CMK (cell line): Measurements from ENCODE around the gene AP2A1.
A peak's percentile ranks its signal among the peaks of the same experiment; 100 is the strongest.

Source experiments
- DNase-seq: peaks from one replicate; pipeline ENCODE4 v3.0.0-alpha.2; 2010; ENCODE audit warnings: low read depth

Gene AP2A1

DNA sequence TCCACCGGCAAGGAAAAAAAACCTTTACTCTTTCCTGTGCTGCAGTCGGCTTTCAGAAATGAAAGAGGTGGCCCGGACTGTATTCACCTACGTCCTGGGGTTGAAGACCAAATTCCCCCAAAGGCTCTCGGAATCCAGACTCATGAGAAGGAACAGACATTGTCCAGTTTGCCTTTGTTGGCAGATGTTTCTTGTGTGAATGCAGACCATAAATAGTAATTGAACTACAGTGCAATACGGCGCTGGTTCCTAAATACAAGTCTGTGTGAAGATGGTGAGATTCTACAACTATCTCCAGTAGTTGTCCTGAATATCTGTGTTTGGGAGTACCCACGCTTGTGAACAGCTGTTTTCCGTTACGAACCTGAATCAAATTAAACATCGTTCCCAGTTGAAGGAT, 72.9 kb downstream of the AP2A1 start:
- no peak for DNase-seq

DNA sequence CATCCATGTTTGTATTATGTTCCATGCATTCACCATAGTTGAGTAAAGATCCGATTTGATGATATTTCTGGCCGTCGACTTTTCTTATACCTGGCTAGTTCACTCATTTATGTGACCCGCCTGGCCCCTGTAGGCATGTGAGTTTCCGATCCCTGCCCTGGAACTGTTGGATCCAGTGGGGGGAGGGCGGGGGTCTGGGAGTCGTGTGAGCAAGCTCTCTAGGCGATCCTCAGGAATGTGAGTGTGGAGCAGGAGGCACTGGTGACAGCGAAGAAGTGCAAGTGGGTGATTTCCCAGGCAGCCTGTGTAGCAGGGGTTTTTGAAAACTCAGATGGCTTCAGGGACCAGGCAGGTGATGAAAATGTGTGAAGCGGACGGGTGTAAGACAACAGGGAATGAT, 73.5 kb downstream of the AP2A1 start:
- DNase-seq = no peak

DNA sequence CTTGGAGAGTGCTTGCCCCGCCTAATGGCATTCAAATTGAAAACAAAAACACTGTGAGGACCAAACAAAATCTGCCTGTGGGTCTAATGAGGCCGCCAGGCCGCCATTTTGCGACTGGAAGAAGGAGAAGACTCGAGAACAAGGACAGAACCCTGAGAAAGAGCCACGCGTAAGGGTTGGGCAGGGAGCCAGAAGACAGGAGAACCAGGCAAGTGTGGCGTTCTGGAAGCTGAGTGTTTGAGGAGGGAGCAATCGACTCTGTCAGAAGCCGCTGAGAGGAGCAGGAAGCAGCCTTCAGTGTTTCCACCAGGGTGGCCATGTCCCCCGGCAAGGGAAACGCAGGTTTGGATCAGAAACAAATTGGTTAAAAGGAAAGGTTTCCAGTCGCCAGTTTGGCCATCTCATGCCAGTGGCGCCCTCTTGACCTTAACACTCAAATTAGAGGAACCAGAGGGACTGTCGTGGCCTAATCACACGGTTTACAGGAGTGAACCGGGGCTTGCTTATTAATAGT, 74.0 kb downstream of the AP2A1 start:
- no peak for DNase-seq

DNA sequence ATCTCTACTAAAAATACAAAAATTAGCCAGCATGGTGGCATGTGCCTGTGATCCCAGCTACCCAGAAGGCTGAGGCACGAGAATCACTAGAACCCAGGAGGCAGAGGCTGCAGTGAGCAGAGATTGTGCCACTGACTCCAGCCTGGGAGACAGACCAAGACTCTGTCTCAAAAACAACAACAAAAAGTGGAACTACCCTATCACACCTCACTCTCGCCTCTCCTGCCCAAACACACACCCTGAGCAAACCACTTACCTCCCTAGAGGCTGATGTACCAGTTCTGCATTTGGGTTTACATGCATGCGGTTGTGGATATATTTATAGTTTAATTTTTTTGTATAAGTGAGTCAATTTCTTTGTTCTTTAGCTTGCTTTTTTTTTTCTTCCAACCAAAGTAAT, 76.5 kb downstream of the AP2A1 start:
- DNase-seq = no peak

DNA sequence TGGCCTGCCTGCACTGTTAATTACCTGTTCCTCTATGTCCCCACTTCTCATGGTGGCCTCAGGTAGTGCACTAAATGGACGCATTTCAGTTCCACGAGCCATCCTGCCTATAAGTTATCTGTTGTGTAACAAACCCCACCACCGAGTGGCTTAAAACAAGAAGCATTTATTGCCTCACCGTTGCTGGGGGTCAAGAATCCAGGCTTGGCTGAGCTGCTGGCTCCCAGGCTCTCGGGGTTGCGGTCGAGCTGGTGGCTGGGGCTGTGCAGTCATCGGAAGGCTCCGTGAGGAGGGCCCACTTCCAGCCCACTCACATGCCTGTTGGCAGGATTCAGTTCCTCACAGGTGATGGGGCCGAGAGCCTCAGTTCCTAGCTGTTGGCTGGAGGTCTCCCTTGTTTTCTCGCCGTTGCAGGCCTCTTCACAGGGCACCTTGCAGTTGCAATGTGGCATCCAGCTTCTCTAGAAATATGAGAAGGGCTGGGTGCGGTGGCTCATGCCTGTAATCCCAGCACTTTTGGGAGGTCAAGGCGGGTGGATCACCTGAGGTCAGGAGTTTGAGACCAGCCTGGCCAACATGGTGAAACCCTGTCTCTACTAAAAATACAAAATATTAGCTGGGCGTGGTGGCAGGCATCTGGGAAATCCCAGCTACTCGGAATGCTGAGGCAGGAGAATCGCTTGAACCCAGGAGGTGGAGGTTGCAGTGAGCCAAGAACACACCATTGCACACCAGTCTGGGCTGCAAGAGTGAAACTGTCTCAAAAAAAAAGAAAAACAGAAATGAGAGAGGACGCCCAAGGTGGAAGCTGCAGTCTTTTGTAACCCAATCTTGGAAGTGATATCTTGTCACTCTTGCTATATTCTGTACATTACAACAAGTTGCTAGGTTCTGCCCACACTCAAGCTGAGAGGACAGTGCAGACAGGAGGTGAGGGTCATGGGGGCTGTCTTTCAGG, 77.6 kb downstream of the AP2A1 start:
- DNase-seq = no peak

DNA sequence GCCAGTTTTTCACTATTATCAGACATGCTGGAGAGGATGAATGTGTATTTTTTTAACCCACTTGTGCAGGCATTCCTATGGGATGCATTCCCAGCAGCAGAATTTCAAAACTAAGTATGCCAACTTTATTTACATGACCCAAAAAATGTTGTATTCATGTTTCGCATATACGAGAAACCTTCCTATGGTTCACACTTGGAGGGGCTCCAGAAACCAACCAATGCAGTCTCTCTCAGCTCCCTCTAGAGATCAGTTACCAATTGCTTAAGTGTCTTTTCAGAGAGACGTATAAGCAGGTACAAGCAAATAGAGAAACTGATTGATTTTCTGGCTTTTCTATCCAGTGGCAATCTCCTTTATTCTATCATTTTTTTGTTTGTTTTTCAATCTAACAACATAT, 78.6 kb downstream of the AP2A1 start:
- DNase-seq = no peak

DNA sequence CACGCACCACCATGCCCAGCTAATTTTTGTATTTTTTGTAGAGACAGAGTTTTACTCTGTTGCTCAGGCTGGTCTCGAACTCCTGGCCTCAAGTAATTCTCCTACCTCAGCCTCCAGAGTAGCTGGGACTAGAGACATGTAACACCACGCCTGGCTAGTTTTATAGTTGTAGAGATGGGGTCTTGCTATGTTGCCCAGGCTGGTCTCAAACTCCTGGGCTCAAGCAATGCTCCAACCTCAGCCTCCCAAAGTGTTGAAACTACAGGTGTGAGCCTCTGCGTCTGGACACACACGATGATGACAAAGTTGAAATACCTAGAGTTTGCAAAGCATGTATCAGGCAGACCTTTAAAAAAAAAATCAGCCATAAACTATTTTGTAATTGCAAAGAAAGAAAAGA, 79.6 kb downstream of the AP2A1 start:
- no peak for DNase-seq

DNA sequence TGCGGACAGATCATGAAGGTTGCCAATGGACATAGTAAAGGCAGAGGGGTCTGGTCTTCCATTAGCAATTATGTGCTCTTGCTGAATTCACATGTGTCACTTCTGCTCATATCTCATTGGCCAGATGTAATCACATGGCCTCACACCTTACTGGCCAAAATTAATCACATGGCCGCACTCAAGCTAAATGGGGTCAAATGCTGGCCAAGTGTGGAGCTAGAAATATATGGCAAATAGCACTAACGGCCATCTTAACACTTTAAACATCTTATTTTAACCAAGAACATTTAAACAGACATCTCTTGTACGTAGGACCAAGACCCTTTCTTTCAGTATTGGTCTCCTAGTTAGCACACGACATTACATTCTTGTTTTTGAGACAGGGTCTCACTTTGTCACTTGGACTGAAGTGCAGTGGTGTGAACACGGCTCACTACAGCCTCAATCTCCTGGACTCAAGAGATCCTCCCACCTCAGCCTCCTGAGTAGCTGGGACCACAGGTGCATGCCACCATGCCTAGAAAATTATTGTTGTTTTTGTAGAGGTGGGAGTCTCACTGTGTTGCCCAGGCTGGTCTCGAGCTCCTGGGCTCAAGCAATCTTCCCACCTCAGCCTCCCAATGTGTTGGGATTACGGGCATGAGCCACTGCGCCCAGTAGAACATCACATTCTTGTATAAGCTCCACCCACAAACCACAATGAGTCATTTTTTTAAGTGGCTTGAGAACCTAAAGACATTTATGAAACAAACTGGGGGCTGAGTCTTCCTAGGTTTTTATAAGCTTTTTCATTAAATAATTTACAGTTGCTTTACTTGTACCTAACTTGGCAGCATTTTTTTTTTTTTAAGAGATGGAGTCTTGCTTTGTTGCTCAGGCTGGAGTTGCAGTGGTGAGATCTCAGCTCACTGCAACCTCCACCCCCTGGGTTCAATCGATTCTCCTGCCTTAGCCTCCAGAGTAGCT, 81.2 kb downstream of the AP2A1 start:
- no peak for DNase-seq

DNA sequence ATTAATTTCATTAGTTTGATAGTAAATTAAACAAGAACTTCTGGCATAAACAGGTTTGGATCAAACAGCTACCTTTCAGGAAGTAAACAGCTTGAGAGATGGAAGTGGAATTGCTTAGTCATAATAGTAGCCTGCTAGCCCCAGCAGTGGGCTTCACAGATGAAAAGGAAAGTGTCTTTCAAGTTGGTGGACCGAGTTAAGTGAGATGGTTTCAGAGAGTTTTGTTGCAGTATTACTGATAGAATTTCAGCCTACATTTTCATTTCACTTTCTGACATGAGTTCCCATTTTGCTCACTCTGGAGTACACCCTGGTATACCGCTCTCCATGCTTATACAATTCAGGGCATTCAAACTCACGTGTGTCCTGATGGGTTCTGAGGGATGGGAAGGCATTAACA, 82.1 kb downstream of the AP2A1 start:
- DNase-seq = no peak

DNA sequence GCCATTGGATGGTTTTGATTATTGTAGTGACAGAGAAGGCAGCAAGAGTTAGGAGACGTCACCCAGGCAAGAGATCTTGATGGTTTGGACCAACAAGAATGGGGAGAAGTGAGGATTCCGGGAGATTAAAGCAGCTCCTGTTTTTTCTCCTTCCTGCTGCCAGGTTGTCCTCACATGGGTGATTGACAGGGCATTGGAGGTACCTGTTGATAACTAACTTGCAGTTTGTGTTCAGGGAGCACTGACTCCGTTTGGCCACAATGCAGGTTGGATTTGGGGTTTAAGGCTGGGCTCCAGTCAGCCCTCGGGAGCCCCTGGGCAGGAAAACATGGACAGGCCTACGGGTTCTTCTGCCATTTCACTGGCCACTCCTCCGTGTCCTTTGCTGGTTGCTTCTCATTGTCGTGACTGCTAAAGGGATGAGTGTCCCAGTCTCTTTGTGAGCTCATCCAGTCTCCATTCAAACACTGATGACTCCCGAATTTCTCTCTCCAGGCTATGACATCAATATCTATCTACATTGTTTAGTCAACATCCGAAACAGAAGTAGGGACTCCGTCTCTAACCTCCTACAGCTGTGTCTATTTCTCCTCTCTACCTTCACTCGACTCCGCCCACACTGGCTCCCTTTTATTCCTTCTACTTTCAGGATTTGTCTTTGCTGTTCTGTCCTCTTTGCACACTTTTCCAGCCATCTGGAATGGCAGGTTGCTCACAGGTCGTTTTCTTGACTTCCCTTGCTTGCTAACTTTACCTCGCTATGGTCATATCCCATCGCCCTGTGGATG, 82.8 kb downstream of the AP2A1 start:
- no peak for DNase-seq

DNA sequence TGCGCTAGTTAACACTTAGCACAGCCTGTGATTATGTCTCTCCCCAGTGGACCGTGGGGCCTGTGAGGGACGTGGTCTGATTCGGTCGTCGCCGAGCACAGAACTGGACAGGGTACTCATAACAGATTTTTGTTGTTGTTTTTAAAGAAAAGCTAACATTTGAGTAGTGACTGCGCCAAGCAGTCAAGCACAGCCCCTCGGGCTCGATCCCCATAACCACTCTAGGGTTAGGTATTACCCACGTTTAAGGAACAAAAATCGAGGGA, 83.4 kb downstream of the AP2A1 start:
- no peak for DNase-seq

DNA sequence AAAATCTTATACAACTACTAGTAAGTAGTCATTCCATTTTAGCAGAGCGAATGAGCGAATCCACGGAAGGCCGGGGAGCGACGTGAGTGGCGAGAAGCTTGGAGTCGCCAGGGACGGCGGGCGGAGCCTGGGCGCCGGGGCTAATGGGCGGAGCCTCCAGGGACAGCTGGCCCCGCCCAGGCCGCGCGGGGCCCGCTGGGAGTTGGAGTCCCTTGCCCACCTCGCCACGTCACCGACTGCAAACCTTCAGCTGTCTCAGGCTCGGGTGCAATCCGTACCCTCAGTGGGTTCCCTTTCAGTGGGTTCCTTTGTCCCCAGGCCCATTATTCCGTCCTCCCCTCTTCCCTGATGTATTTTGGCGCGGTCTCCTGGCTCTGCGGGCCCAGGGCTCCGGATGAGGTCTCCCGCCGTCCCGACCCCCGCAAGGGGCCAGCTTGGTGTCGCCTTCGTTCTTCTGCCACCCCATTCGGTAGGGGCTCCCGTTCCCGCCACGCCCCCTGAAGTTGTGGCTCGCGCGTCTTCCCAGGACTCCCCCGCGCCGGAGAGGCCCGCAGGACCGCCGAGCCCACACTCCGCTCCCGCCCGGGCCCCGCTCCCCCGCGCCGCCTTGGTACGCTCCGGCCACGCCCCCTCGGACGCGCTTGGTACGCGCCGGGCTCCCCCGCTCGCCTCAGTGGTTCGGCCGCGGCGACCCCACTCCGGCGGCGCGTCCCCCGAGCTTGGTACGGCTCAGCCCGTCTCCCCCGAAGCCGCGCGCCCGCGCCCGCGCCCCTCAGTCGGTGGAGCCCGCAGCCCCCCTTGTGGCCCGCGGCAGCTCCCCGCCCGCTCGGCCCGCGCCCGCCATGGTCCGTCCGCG, 83.9 kb downstream of the AP2A1 start, which contains the start of gene PTOV1:
TSS of gene PTOV1 (plus strand) at position 673 of the 856 bp plus-strand sequence.
- peak; percentile 87 for DNase-seq

DNA sequence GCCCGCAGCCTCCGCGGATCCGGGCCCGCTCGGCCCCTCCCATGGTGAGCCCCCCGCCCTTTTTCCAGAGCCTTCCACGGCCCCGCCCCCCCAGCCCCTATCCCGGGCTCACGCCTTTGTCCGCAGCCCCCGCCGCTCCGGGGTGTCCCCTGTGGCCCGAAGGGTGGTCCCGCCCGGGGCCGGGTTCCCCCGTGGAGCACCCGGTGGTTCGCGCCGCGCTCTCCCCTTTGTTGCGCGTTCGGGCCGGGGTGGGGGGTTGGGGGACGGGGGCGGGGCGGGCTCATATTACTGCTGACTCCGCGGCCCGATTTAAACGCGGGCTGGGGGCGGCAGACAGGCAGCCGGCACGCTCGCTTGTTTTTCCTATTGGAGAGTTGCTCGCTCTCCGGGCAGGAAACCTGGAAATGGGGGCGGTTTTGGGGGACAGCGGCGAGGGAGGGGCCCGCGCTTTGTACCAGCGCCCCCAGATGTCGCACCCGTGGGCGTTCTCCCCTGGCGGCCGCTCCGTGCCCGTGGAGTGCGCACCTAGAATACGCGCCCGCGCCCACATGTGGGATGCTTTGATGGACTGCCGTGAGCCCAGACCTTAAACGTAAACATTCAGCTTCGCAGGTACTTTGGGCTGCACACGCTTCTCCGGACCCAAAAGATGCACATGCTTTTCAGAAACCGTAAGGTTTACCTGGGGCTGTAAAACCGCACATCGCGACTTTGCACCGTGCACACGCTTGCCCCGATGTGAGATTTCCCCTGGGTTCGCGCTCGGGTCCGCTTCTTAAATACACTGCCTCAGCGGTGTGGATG, 84.9 kb downstream of the AP2A1 start:
- no peak for DNase-seq

DNA sequence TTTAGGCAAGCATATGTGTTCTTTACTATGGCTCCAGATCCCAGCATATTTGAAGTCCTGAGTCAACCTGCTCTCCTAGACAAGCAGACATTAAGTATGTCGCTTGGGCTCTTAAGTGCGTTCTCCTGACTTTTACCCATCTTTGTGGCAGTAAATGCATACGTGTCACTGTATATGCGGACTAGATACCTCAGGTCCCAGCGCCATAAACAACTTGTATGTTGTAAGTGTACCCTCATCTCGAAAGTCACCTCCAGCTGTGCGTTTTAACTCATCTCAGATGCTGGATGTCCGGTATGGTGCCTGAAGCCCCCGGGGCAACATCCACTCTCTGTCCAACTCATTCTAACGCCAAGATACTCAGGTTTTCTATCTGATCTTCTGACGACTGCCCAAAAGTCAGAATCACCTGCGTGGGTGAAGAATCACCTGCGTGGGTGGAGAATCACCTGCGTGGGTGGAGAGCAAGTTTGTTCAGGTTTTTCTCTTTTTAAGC, 85.9 kb downstream of the AP2A1 start:
- DNase-seq = no peak

DNA sequence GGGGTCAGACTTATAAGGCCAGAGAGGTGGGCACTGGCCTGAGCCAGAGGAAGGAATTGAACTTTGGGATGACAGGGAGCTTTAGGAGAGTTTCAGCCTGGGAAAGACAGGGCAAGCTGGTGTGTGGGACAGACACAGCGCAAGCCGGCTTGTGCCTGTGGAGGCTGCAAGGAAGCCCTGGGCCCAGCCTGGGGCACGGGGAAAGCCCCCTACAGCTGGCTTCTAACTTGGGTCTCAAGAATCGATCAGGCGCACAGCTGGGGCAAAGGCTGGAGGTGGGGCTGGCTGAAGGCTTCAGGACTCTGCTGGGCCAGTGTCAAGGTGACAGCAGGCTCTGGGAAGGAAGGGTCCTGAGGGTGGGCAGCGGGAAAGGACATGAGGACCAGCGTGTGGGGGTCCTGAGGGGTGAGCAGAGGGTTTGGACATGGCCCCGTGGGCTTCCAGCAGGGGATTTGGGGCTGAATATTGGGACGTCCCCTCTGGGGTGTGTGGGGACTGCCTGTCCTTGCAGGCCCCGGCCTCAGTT, 87.1 kb downstream of the AP2A1 start:
- no peak for DNase-seq

DNA sequence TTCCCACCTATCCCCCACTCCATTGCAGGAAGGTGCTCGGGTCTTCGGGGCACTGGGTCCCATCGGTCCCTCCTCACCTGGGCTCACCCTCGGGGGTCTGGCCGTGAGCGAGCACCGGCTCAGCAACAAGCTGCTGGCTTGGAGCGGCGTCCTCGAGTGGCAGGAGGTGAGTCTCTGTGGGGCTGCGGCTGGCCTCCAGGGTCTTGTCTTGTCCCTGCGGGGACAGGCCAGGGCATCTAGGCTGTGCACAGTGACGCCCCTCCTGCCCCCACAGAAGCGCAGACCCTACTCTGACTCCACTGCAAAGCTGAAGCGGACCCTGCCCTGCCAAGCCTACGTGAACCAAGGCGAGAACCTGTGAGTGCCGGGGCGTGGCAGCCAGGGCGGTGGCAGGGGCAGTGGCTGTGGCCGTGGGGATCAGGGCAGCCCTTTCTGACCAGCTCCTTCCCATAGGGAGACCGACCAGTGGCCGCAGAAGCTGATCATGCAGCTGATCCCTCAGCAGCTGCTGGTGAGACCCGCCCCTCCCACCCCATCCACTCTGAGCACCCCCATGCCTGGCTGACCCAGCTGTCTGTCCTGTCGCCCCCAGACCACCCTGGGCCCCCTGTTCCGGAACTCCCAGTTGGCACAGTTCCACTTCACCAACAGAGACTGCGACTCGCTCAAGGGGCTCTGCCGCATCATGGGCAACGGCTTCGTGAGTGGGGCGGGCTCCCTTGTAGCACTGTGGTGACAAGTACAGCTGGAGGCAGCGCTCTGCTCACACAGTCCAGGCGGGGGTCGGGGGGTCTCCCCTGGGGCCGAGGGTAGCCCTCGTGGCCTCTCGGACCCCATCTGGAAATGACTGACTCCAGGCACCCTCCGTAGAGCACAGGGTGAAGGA, 87.8 kb downstream of the AP2A1 start:
- DNase-seq = no peak

DNA sequence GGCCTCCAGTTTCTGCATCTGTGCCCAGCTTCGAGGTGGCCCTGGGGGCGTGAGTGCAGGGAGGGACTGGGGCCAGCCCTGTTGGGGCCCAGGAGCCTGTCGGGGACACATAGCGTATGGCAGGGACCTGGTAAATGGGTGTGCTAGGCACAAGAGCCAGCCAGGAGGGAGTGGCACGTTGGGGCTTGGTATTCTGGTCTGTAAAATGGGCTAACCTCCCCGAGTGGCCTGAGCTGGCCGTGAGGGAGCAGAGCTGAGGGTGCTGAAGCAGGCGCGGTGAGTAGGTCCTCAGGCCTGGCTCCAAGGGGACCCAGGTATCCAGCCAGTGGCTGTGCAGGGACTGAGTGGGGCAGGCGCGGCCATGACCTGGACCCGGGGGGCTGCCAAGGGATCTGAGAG, 88.5 kb downstream of the AP2A1 start:
- DNase-seq = no peak

DNA sequence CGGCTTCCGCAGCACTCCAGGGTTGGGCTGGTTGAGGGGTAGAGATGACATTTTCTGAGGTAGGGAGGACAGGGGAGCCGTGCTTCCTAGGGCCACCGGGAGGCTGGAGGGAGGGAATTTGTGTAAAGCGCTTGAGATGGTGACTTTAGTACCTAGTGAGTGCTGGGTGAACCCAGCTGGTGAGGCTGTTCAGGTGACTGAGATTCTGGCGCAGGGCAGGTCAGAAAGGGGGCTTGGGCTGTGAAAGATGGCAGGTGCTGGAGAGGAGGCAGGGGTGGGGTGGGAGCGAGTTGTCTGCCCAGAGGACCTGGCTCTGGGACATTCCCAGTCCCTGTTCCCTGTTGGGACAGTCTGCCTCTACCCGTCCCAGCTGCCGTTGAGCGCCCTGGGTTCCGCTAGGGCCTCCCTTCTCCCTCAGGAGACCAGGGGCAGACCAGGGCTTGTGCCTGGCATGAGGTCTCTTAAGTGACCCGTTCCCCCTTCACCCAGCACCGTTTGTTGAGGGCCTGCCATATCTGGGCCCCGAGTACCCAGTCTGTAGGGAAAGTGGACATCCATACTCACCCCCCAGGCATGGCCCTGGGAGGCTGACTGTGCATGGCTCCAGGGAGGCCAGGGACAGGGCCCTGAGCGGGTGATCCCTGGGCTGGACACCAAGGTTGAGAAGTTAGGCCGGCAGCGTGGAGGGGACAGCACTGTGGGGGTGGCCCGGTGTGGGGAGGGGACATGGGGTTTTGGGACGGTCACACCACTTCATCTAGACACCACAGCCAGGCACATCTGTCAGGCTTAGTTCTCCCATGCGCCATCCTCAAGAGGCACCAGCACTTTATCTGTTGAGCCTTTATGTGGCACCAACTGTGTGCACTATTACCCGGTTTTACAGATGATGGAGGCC, 89.1 kb downstream of the AP2A1 start:
- DNase-seq = no peak
